Subcutaneous abdominal adipose tissue (tissue), 5 donors: ENCODE data around the gene S100A12.

ENCODE experiments used
- H3K27ac ChIP-seq: one replicate; pipeline ENCODE4 v1.7.0; 2013; ENCODE audit warnings: low read depth, mild to moderate bottlenecking, inconsistent platforms, low read length, moderate library complexity
- H3K27me3 ChIP-seq, 5 donors: one replicate each; pipeline ENCODE4 v1.7.0; 2013; ENCODE audit warnings: low read length in 5 of 5, inconsistent platforms in 1 of 5; ENCODE audit not compliant: control insufficient read depth in 5 of 5, insufficient read depth in 4 of 5
- H3K36me3 ChIP-seq, 5 donors: one replicate each; pipeline ENCODE4 v1.7.0; 2013; ENCODE audit warnings: low read length in 5 of 5; ENCODE audit not compliant: control insufficient read depth in 5 of 5, insufficient read depth in 5 of 5
- H3K4me1 ChIP-seq, 5 donors: one replicate each; pipeline ENCODE4 v1.7.0; 2013; ENCODE audit warnings: low read length in 5 of 5, mild to moderate bottlenecking in 3 of 5, moderate library complexity in 1 of 5; ENCODE audit not compliant: control insufficient read depth in 5 of 5, insufficient read depth in 5 of 5
- H3K4me3 ChIP-seq, 5 donors: one replicate each; pipeline ENCODE4 v1.7.0; 2013; ENCODE audit warnings: low read length in 5 of 5, low read depth in 1 of 5
- H3K9ac ChIP-seq, 5 donors: one replicate each; pipeline ENCODE4 v1.7.0; 2013; ENCODE audit warnings: low read length in 5 of 5, mild to moderate bottlenecking in 4 of 5, moderate library complexity in 3 of 5
- H3K9me3 ChIP-seq, 5 donors: one replicate each; pipeline ENCODE4 v1.7.0; 2013; ENCODE audit warnings: low read length in 5 of 5; ENCODE audit not compliant: control insufficient read depth in 5 of 5
- donor health status: healthy.
- donor health status: healthy.
- donor health status: healthy.
- donor health status: healthy.
- donor health status: healthy.

S100A12 gene

GRCh38 chr1:153361480-153362109 lies 13.8 kb downstream of the S100A12 start:
- Histone ChIP-seq H3K9me3 (no peaks in the 10 kb centered on the region), H3K27me3 (peaks cover 0 to 7% (median 0%) of the 10 kb centered on the region in 5 donors), H3K36me3 (no peaks in the 10 kb centered on the region), H3K4me3 (no peak overlapping the region), H3K4me1 (peaks cover 0 to 38% (median 12%) of the 10 kb centered on the region in 5 donors), H3K27ac (no peak overlapping the region), H3K9ac (no peak overlapping the region)

DNA sequence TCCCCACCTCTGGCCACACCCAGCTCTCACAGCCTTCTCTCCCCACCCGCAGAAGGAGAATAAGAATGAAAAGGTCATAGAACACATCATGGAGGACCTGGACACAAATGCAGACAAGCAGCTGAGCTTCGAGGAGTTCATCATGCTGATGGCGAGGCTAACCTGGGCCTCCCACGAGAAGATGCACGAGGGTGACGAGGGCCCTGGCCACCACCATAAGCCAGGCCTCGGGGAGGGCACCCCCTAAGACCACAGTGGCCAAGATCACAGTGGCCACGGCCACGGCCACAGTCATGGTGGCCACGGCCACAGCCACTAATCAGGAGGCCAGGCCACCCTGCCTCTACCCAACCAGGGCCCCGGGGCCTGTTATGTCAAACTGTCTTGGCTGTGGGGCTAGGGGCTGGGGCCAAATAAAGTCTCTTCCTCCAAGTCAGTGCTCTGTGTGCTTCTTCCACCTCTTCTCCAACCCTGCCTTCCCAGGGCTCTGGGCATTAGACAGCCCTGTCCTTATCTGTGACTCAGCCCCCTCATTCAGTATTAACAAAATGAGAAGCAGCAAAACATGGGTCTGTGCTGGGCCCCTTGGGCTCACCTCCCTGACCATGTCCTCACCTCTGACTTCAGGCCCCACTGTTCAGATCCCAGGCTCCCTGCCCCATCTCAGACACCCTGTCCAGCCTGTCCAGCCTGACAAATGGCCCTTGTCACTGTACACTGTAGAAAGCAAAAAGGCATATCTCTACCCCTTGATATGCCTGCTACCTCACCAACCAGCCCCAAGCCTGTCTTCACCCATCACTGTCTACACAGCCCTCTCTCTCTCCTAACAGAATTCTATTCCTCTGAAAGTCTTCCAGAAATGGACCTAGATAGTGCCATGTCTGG lies 14.6 kb downstream of the S100A12 start:
- H3K27me3 ChIP-seq = peaks cover 0 to 7% (median 0%) of the 10 kb centered on the region in 5 donors
- H3K9me3 ChIP-seq = no peaks in the 10 kb centered on the region
- peaks cover 0 to 43% (median 15%) of the 10 kb centered on the region in 5 donors for H3K4me1 ChIP-seq
- H3K9ac ChIP-seq = no peak overlapping the region
- no peaks in the 10 kb centered on the region for H3K36me3 ChIP-seq
- no peak overlapping the region for H3K27ac ChIP-seq
- H3K4me3 ChIP-seq = no peak overlapping the region

DNA sequence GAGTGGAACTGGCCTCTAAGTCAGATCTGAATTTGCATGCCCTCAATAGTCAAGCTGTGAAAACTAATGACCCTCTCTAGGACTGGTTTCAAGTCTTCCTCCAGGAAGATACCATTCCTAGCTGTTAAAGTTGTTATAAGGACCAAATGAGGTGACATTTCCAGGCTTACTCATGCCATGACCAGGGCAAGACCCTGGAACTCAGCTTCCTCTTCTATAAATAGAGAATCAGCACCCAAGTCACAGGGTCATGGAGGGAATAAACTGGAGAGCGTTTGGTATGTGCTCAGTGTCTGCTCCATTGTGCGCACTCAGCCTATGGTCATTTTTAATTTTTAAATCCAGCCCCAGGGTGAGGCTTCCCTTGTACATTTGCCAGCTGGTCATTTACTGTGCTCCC lies 15.2 kb downstream of the S100A12 start:
- no peak overlapping the region for H3K9ac ChIP-seq
- H3K4me3 ChIP-seq = no peak overlapping the region
- no peaks in the 10 kb centered on the region for H3K9me3 ChIP-seq
- no peaks in the 10 kb centered on the region for H3K36me3 ChIP-seq
- no peak overlapping the region for H3K27ac ChIP-seq
- H3K27me3 ChIP-seq = peaks cover 0 to 4% (median 0%) of the 10 kb centered on the region in 5 donors
- peaks cover 0 to 43% (median 15%) of the 10 kb centered on the region in 5 donors for H3K4me1 ChIP-seq

- Histone ChIP-seq H3K27ac (no peak overlapping the region), H3K4me1 (peaks cover 0 to 43% (median 15%) of the 10 kb centered on the region in 5 donors), H3K36me3 (no peaks in the 10 kb centered on the region), H3K4me3 (no peak overlapping the region), H3K27me3 (peaks cover 0 to 4% (median 0%) of the 10 kb centered on the region in 5 donors), H3K9me3 (no peaks in the 10 kb centered on the region), H3K9ac (no peak overlapping the region)
Observed at GRCh38 chr1:153359241-153359640, 16.2 kb downstream of the S100A12 start.

DNA sequence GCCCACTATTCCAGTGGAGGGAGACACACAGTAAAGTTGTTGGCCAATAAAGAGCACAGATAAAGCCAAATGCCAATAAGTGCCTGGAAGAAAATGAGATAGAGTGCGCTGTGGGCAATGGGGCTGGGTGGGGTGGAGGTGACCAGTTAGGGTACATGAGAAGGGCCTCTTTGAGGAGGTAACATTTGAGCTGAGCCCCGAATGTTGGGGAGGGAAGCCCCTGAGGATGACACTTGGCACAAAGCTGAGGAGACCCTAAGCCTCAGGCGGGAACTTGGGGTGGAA lies 16.8 kb downstream of the S100A12 start:
- Histone ChIP-seq H3K9me3 (no peaks in the 10 kb centered on the region), H3K27me3 (peaks cover 0 to 4% (median 0%) of the 10 kb centered on the region in 5 donors), H3K9ac (no peak overlapping the region), H3K27ac (no peak overlapping the region), H3K4me3 (no peak overlapping the region), H3K36me3 (no peaks in the 10 kb centered on the region), H3K4me1 (peaks cover 0 to 43% (median 15%) of the 10 kb centered on the region in 5 donors)

GRCh38 chr1:153357853-153358690 lies 17.3 kb downstream of the S100A12 start, which contains the start of gene S100A9:
Gene S100A9 (plus strand): TSS chr1:153357854. CDS start chr1:153358284, 430 bp downstream.
- no peaks in the 10 kb centered on the region for H3K36me3 ChIP-seq
- H3K4me1 ChIP-seq = peaks cover 0 to 43% (median 15%) of the 10 kb centered on the region in 5 donors
- H3K4me3 ChIP-seq = peak within 1 kb of the TSS in 1 of 5 donors; percentile 29
- no peaks in the 10 kb centered on the region for H3K9me3 ChIP-seq
- peaks cover 0 to 6% (median 0%) of the 10 kb centered on the region in 5 donors for H3K27me3 ChIP-seq
- H3K27ac ChIP-seq = no peak within 1 kb of the TSS
- no peak within 1 kb of the TSS for H3K9ac ChIP-seq

DNA sequence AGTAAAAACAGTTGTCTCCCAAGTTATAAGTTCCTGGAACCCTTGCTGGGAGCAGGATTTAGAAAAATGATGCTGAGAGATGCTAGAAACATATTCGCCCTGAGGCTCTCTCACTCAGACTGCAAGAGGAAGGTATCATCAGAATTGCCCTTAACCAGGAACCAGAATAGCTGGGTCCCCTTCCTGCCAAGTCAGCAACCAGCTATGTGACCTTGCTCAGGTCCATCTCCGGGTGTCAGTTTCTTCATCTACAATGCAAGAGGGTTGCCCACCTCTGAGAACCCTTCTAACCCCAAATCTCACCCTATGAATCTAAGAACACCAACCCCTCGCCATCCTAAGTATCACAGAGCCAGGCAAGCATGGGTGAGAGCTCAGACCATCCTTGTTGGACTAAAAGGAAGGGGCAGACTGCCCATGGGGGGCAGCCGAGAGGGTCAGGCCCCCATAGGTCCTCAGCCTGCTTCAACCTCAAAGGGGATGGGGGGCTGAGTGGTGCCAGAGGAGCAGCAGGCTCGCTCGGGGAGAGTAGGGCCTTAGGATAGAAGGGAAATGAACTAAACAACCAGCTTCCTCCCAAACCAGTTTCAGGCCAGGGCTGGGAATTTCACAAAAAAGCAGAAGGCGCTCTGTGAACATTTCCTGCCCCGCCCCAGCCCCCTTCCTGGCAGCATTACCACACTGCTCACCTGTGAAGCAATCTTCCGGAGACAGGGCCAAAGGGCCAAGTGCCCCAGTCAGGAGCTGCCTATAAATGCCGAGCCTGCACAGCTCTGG lies 18.2 kb downstream of the S100A12 start:
- Histone ChIP-seq H3K36me3 (no peaks in the 10 kb centered on the region), H3K4me1 (peaks cover 0 to 43% (median 15%) of the 10 kb centered on the region in 5 donors), H3K9me3 (no peaks in the 10 kb centered on the region), H3K9ac (no peak overlapping the region), H3K27me3 (peaks cover 0 to 6% (median 0%) of the 10 kb centered on the region in 5 donors), H3K27ac (no peak overlapping the region), H3K4me3 (peak overlapping the region in 1 of 5 donors; percentile 29)

GRCh38 chr1:153356392-153357075 lies 18.9 kb downstream of the S100A12 start:
- no peak overlapping the region for H3K27ac ChIP-seq
- no peak overlapping the region for H3K4me3 ChIP-seq
- H3K36me3 ChIP-seq = no peaks in the 10 kb centered on the region
- no peak overlapping the region for H3K9ac ChIP-seq
- H3K9me3 ChIP-seq = no peaks in the 10 kb centered on the region
- peaks cover 0 to 43% (median 15%) of the 10 kb centered on the region in 5 donors for H3K4me1 ChIP-seq
- peaks cover 0 to 6% (median 0%) of the 10 kb centered on the region in 5 donors for H3K27me3 ChIP-seq
